ENCODE results near the gene ACACB. TPM values are rescaled to one million over a fixed set of nuclear protein-coding genes. Genes with fewer than 3 reads are reported as not detected.
A peak's percentile ranks its signal among the peaks of the same experiment; 100 is the strongest.

ACACB gene
- polyA plus RNA-seq (ENCODE audit: insufficient read length in 10 of 10): 10 to 100 TPM in 3 of 10 donors, 1 to 10 TPM in 7; 4.6 to 13.3 (median 7.9) TPM
- long read RNA-seq, donor 1: 0 reads
- long read RNA-seq, donor 2: 0 reads
- long read RNA-seq, donor 3: 0 reads
- long read RNA-seq, donor 4: 0 reads
- long read RNA-seq, donor 5: 0 reads
- long read RNA-seq, donor 6: 0 reads
- long read RNA-seq, donor 7: 0 reads
- long read RNA-seq, donor 8, partial matches to known transcripts: 0 of 1 reads
- long read RNA-seq, donor 8, other reads (novel, unspliced or antisense): 0 of 1 reads
- long read RNA-seq, donor 9: 0 reads

DNA sequence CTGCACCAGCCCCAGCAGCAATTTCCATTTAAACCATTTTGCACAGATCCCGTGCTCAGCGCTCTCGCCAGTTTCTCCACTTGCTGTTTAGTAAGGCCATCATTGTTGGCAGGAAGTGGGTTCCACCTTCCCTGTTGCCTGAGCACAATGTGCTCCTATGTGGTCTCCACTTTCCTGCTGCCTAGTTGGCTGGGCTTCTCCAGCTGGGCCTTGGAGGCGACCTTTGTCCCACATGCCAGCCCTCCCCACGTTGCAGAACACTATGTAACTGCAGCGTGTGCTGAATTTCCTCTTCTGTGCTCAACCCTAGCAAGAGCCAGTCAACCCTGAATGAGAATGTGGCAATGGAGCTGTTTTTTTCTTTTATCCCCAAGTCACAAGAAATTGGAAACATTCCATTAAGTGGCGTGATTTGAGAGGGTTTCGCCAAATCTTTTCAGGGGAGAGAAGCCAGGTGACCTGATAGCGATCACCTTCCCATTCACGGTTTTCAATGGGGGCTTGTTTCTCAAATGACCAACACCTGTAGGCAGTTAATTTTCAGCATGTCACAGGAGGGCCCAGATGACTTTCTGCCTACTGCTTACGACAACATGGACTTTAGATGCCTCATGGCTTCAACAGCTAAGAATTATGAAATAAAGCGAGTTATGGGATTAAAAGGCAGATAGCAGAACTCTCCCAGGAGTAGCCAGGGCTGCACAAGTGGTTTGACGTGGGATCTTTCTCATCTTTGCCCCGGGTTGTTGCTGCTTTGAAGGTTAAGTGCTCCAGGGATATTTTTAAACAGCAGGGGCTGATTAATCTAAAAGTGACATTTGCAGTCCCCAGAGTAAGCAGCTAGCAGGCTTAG, at the start of gene ACACB:
ACACB (plus strand) TSS at position 830 of the 853 bp plus-strand sequence. CDS start 22,819 bp downstream, outside the sequence.
- DNase-seq: peak in 2 of 3 donors; percentile 25 to 32

GRCh38 chr12:109069307-109070271, 46.8 kb upstream of the ACACB start:
- DNase-seq: peak in 1 of 3 donors; percentile 22

DNA sequence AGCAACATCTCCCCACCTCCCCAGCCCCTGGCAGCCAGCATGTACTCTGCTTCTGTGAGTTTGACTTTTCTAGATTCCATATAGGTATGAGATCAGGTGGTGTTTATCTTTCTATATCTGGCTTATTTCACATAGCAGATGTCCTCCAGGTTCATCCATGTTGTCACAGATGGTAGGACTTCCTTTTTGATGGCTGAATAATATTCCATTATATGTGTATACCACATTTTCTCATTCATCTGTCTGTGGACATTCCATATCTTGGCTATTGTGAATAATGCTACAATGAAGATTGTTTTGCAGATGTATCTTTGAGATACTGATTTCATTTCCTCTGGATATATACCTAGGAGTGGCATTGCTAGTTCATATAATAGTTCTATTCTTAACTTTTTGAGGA, 41.5 kb upstream of the ACACB start:
- DNase-seq: no peak

GRCh38 chr12:109082751-109083150, 33.6 kb upstream of the ACACB start:
- DNase-seq: no peak

DNA sequence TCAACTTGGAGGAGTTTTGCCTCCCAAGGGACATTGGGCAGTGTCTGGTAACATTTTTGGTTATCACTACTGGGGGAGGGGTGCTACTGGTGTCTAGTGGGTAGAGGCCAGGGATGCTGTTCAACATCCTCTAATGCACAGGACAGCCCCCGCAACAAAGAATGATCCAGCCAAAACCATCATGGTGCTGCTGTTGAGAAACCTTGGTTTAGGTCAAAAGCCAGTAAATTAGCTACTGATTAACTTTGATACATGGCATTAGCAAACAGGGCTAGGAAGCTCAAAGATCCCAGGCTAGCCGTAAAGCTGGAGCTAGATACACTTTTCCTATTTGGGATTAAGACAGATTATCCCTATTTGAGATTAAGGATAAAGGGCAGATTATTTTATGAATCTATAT, 32.0 kb upstream of the ACACB start:
- DNase-seq: no peak

GRCh38 chr12:109085590-109085989, 30.8 kb upstream of the ACACB start:
- DNase-seq: no peak

DNA sequence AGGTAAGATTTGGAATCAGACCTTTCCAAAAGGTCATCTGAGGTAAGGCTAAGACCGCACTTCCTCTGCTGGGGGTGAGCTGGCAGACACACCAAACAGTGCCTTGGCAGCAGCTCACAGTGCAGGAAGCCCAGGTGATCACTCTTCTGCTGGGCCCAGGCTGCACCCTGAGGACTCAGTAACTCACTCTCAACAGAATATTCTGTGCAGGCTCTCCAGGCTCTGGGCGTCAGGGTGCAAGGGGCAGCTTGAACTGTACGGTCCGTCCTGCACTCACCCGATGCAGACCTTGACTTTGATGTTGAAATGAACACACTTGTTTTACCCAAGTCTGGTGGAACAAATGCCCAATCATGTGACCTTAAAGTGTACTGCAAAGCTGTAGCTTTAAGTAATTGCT, 29.1 kb upstream of the ACACB start:
- DNase-seq: no peak

GRCh38 chr12:109088818-109089217, 27.6 kb upstream of the ACACB start:
- DNase-seq: no peak

DNA sequence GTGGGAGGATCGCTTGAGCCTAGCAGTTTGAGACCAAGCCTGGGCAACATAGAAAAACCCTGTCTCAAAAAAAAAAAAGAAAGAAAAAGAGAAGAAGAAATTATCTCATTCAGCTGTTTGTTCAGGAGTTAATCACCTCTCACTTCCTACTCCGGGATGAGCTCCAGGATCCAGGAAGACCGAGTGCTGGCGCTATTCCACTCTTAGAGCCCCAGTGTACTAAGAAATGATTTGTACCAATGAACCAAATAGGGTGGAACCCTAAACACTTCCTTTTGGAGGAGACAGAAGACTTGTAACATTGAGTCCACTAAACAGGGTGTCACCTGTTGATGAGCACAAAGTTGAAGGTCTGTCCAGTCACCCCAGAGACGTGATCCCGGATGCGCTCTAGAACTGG, 26.7 kb upstream of the ACACB start:
- no peak for DNase-seq

GRCh38 chr12:109092497-109093021, 23.8 kb upstream of the ACACB start:
- DNase-seq: peak in 2 of 3 donors; percentile 25 to 61

DNA sequence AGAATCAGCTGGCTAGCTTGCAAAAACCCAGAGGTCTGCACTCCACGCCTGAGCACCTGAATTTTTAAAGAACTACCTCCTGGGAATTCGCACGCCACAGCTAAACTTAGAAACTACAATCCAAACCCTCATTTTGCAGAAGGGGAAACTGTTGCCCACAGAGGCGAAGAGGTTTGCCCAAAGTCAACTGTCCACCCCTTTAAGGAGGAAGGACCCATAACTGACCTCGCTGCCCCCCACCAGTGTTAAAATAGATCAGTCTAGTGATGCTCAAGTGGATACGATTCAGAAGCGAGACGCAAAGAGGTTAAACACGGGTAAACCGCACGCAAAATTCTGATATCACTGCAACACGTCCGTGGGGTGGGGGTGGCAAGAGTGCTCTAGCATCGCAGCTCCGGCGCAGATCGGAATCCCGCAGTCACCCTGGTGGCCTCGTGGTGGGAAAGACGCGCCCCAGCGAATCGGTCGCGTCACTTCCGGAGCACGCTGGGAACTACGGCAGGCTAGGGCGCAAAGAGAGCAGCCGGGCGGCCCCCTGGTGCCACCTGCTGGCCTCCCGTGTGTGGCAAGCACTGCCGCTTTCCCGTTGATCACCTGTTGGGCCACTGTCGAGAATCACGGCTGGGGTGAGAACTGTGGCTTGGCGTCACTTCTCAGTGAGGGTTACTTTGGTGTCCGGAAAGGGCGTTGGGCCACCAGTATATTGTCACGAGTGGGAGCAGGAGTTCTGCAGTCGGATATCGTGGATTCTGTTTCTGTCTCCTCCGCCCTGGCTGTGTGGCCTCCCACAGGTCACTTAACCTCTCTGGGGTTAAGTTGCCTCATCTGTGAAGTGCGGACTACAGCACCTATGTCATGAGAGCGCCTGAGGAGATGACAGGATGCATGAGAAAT, 23.1 kb upstream of the ACACB start, which contains the start of gene ALKBH2:
ALKBH2 (minus strand) TSS at position 451 of the 897 bp plus-strand sequence. CDS start 686 bp downstream, outside the sequence.
- peak; percentile 92 to 97 (median 96) for DNase-seq

DNA sequence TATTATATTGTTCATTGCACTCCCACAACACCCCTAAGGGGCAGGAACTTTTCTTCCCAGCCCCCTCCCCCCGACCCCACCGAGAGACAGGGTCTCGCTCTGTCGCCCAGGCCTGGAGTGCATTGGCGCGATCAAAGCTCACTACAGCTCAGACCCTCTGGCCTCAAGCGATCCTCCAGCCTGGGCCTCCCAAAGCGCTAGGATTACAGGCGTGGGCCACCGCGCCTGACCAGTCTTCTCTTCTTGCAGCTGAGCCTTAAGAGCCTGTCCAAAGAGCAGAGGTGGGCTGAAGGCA, 19.3 kb upstream of the ACACB start:
- DNase-seq: no peak

- peak; percentile 97 to 98 (median 97) for DNase-seq
Observed at GRCh38 chr12:109097435-109098182, 18.8 kb upstream of the ACACB start, which contains the start of gene UNG. TSS of gene UNG (plus strand) at chr12:109097597. CDS start at chr12:109097680, 83 bp downstream.

GRCh38 chr12:109098183-109098604, 18.2 kb upstream of the ACACB start:
- no peak for DNase-seq

- no peak for DNase-seq
Observed at GRCh38 chr12:109098651-109099050, 17.7 kb upstream of the ACACB start.

DNA sequence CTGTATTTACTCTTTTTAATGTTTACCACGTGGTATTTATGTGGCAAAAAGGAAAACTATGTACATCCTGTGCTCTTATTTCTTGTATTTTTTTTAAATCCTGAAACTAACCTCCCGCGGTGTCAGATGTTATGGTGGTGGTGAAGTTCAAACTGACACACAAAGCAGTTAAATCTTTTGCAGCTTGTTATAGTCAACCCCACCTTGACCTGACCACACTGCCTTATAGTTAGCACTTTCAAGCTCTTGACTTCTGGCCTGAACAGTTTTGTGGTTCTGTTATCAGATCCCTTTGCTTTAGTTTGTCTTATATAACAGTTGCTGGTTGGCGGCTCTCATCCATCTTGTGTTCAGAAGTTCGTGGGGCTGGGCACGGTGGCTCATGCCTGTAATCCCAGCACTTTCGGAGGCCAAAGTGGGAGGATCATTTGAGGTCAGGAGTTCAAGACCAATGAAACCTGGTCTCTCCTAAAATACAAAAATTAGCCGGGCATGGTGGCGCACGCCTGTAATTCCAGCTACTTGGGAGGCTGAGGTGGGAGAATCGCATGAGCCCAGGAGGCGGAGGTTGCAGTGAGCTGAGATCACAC, 16.9 kb upstream of the ACACB start:
- no peak for DNase-seq

DNA sequence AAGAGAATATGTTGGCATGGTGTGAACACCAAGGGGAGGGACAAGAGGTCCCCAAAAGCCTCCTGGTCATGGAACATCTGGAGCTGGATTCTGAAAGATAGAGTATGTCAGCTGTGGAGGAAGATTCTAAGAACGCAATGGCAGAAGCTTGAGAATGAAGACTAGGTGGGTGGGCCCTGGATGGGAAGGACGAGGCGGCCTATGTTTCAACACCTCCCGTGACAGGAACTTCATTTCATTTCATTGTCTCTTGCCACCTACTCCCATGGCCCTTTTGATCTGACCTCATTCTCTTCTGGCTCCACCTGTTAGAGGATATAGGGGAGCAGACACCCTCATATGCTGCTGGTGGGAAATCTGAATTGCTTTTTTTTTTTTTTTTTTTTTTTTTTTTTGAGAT, 15.6 kb upstream of the ACACB start:
- no peak for DNase-seq

- no peak for DNase-seq
Observed at GRCh38 chr12:109102491-109102890, 13.9 kb upstream of the ACACB start.

GRCh38 chr12:109105176-109105575, 11.2 kb upstream of the ACACB start:
- no peak for DNase-seq

All from muscle of back (tissue), 13 donors.